Fibroblast of skin of left biceps (primary cell): ENCODE measurements around the gene PIGN.

Experiments
- DNase-seq, 2 experiments: peaks; one replicate each; pipeline ENCODE4 v3.0.0-alpha.2; 2013; ENCODE audit warnings: low read depth in 2 of 2

Gene PIGN

DNA sequence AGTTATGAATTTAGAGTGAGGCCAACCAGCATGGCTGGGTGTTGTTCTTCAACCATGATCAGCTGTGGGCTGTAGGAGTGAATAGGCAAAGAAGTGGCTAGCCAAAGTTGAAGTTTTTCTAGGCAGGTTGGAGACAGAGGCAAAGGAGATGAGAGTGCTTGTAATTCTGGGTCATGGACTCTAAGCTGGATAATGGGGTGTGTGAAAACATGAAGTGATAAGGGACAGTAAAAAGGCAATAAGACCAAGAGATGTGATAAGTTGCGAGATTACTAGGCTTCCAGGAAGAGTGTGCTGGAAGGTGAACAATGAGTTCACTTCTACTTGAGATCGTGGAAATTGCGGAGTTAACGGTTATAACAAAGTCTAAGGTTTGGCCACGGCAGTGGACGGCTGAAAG, 175.4 kb downstream of the PIGN start:
- no peak for DNase-seq

DNA sequence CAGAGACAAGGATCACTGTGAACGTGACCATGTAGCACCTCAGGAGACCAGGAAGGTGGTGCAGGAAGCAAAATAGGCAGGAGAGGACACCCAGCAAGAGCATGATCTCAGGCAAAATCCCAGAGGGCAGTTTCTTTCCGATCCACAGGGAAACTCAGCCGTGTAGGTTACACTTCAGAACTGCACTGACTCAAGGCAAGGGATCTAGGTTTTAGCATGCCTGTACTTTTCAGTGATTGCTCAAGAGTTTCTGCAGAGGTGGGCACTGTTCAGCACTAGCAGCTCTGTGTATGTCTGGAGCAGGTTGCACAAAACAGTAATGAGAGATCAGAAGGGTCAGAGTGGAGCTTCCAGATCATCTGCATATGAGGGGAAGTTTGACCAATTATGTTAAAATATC, 177.3 kb downstream of the PIGN start:
- DNase-seq, result no peak

GRCh38 chr18:62001396-62001795, 185.5 kb downstream of the PIGN start:
- DNase-seq, result no peak

- peak; percentile 90 to 91 for DNase-seq
These were observed 187.9 kb downstream of the PIGN start for GRCh38 chr18:61998957-61999356.

GRCh38 chr18:61998335-61998734, 188.5 kb downstream of the PIGN start:
- no peak for DNase-seq

DNA sequence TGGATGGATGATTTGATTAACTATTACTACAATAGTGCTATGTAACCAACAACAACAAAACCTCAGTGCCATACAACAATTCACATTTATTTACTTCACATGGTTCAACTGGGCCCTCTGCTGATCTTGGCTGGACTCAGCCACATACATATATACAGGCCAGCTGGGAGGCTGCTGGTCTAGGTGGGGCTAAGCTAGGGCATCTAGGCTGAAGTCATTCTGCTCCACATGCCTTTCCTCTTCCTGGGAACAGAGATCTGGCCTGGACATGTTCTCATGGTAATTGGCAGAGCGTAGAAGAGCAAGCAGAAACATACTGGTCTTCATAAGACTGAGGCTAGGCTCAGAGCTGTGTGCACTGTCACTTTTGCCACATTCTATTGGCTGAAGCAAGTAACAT, 191.2 kb downstream of the PIGN start:
- no peak for DNase-seq

GRCh38 chr18:61993831-61994230, 193.0 kb downstream of the PIGN start:
- no peak for DNase-seq

- peak in 1 of 2 experiments; percentile 43 for DNase-seq
These were observed 193.9 kb downstream of the PIGN start for GRCh38 chr18:61992923-61993322.

GRCh38 chr18:61992285-61992684, 194.6 kb downstream of the PIGN start:
- DNase-seq, result peak; percentile 55 to 62

DNA sequence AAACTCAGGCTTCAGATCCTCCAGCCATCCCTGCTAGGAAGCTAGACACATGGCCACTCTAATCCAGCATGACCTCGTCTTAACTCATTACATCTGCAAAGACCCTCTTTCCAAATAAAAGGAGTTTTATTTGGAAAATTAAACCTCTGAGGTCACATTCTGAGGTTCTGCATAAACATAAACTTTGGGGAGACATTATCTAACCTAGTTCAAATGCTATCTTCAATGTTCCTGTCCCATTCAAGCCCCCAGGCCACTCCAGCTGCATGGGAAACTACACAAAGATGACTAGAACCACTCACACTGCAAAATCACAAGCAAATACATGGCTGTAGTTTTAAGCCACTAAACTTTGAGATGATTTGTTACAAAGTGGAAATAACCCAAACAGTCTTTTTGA, 195.0 kb downstream of the PIGN start:
- DNase-seq, result no peak

DNA sequence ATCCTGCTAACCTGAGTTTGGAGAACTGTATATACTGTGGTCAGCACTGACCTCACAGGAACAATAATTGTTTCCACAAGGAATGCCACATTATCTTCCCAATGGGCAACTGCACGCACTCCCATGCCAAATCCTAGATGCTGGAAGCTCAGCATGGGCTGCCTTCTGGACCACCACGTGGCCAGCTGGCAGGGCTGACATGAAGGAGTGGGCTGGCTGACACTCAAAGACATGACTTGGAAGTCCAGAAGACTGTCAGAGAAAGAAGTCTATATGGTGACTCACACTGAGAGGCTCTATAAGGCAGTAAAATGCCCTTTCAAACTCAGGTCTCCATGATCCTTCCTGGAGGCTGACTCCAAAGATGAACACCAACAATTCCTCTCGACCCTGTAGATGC, 195.7 kb downstream of the PIGN start:
- no peak for DNase-seq
